GM12891 (cell line): Measurements from ENCODE around the gene ADAMTS17.

Experiments used
- POLR2A ChIP-seq: IDR thresholded peaks from 2 replicates; pipeline ENCODE4 v1.6.1; 2011; ENCODE audit warnings: low read depth, low read length, control low read depth
- POLR2AphosphoS5 ChIP-seq: IDR thresholded peaks from 2 replicates; pipeline ENCODE4 v1.6.1; 2011; ENCODE audit warnings: low read depth, low read length, control low read depth
- POU2F2 ChIP-seq: IDR thresholded peaks from 2 replicates; pipeline ENCODE4 v1.6.1; 2011; ENCODE audit warnings: low read depth, mild to moderate bottlenecking, control low read depth, low read length, moderate library complexity
- SPI1 ChIP-seq: IDR thresholded peaks from 2 replicates; pipeline ENCODE4 v1.6.1; 2011; ENCODE audit warnings: low read depth, low read length, control low read depth
- TAF1 ChIP-seq: IDR thresholded peaks from 2 replicates; pipeline ENCODE4 v1.6.1; 2011; ENCODE audit warnings: low read depth, low read length, control low read depth

DNA sequence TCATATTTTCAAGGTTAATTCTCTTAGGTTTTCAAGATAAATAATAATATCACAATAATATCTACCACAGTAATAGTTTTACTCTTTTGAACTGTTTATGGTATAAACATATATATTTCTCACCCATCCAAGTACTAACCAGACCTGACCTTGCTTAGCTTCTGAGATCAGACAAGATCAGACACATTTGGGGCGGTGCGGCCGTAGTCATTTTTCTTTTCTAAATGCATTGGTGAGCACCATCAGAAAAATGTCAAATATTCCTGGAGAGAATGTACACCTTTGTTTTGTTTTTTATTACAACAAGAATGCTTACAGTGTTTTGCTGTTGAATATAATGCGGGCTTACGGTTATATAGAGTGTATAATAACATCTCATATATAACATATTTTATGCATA, 267.8 kb downstream of the ADAMTS17 start:
- TF ChIP-seq POLR2A, result no peak
- TF ChIP-seq POLR2AphosphoS5, result no peak
- no peak for TF ChIP-seq TAF1
- no peak for TF ChIP-seq SPI1
- no peak for TF ChIP-seq POU2F2
